HUES64 (cell line): Measurements from ENCODE around the gene SLC27A6.

ENCODE experiments used
- H3K27ac ChIP-seq: 2 replicates; pipeline ENCODE4 v1.7.0; 2013; ENCODE audit warnings: low read depth, low read length, inconsistent platforms
- H3K27me3 ChIP-seq: 2 replicates; pipeline ENCODE4 v1.6.1; 2013; ENCODE audit warnings: mild to moderate bottlenecking, low read length; ENCODE audit not compliant: insufficient read depth
- H3K36me3 ChIP-seq: 2 replicates; pipeline ENCODE4 v1.6.1; 2013; ENCODE audit warnings: mild to moderate bottlenecking, low read length; ENCODE audit not compliant: insufficient read depth
- H3K4me1 ChIP-seq: 2 replicates; pipeline ENCODE4 v1.6.1; 2013; ENCODE audit warnings: mild to moderate bottlenecking, low read length, moderate library complexity; ENCODE audit not compliant: insufficient read depth
- H3K4me3 ChIP-seq: 2 replicates; pipeline ENCODE4 v1.5.1; 2013; ENCODE audit warnings: mild to moderate bottlenecking, low read length, moderate library complexity
- H3K9ac ChIP-seq: 2 replicates; pipeline ENCODE4 v1.6.1; 2013; ENCODE audit warnings: mild to moderate bottlenecking, low read depth, low read length
- H3K9me3 ChIP-seq: 2 replicates; pipeline ENCODE4 v1.6.1; 2013; ENCODE audit warnings: low read depth, low read length; ENCODE audit not compliant: insufficient read depth
- WGBS: fragments of 150-250, 120-280 bp; methylation state at CpG from one replicate; pipeline ENCODE4 v1.1.7; 2013; ENCODE audit warnings: missing lambda C conversion rate; 5-methylcytosine and 5-hydroxymethylcytosine counted together

The SLC27A6 gene

GRCh38 chr5:129063483-129064113 lies 98.3 kb downstream of the SLC27A6 start:
- H3K9ac ChIP-seq: no peak overlapping the region
- WGBS: 89% methylated on average over 1 of the region's 1 CpG
- H3K4me3 ChIP-seq: no peak overlapping the region
- no peaks in the 10 kb centered on the region for H3K9me3 ChIP-seq
- no peaks in the 10 kb centered on the region for H3K27me3 ChIP-seq
- H3K36me3 ChIP-seq: no peaks in the 10 kb centered on the region
- no peaks in the 10 kb centered on the region for H3K4me1 ChIP-seq
- H3K27ac ChIP-seq: no peak overlapping the region

GRCh38 chr5:129065721-129066120 lies 100.4 kb downstream of the SLC27A6 start:
- no peaks in the 10 kb centered on the region for H3K9me3 ChIP-seq
- 92% methylated on average over 2 of the region's 2 CpGs for WGBS
- H3K27ac ChIP-seq: no peak overlapping the region
- no peaks in the 10 kb centered on the region for H3K27me3 ChIP-seq
- H3K4me1 ChIP-seq: no peaks in the 10 kb centered on the region
- H3K9ac ChIP-seq: no peak overlapping the region
- H3K4me3 ChIP-seq: no peak overlapping the region
- H3K36me3 ChIP-seq: no peaks in the 10 kb centered on the region

- Histone ChIP-seq H3K4me3 (no peak overlapping the region), H3K9me3 (no peaks in the 10 kb centered on the region), H3K27ac (no peak overlapping the region)
Measured at GRCh38 chr5:129067745-129068144, 102.5 kb downstream of the SLC27A6 start.

GRCh38 chr5:129069292-129069691 lies 104.0 kb downstream of the SLC27A6 start:
- H3K36me3 ChIP-seq: no peaks in the 10 kb centered on the region
- no peak overlapping the region for H3K4me3 ChIP-seq
- H3K4me1 ChIP-seq: no peaks in the 10 kb centered on the region
- H3K27ac ChIP-seq: no peak overlapping the region
- H3K9ac ChIP-seq: no peak overlapping the region
- WGBS: no CpG with 5 or more reads among the region's 2 CpGs
- no peaks in the 10 kb centered on the region for H3K9me3 ChIP-seq
- no peaks in the 10 kb centered on the region for H3K27me3 ChIP-seq

More at GRCh38 chr5:129067745-129068144, 102.5 kb downstream of the SLC27A6 start:
- Histone ChIP-seq H3K9ac (no peak overlapping the region), H3K27me3 (no peaks in the 10 kb centered on the region), H3K4me1 (no peaks in the 10 kb centered on the region), H3K36me3 (no peaks in the 10 kb centered on the region)

- H3K9me3 ChIP-seq: no peaks in the 10 kb centered on the region
- H3K4me1 ChIP-seq: no peaks in the 10 kb centered on the region
- H3K9ac ChIP-seq: no peak overlapping the region
- H3K27me3 ChIP-seq: no peaks in the 10 kb centered on the region
- no peak overlapping the region for H3K27ac ChIP-seq
- no peak overlapping the region for H3K4me3 ChIP-seq
- H3K36me3 ChIP-seq: no peaks in the 10 kb centered on the region
- 88% methylated on average over 2 of the region's 3 CpGs for WGBS
Measured at GRCh38 chr5:129073111-129073510, 107.8 kb downstream of the SLC27A6 start.

DNA sequence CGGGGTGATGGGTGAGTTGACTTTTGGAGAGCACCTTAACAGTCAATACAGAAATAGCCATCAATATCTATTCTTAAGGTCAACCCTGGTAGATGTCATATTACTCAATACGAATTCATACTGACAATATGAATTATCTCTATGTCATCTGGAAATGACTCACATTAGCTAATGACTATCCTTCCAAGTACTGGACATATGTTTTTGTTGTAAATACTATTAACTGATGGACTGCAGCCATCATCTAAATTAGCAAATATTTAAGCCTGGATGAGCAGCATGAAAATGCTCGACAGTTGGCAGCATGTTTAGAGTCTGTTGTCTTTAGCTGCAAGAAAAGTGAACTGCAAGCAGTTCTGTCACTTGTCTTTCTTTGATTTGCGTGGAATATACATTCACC lies 109.6 kb downstream of the SLC27A6 start:
- Histone ChIP-seq H3K36me3 (no peaks in the 10 kb centered on the region), H3K9me3 (no peaks in the 10 kb centered on the region), H3K27ac (no peak overlapping the region), H3K27me3 (no peaks in the 10 kb centered on the region), H3K4me3 (no peak overlapping the region), H3K4me1 (no peaks in the 10 kb centered on the region), H3K9ac (no peak overlapping the region)
- 91% methylated on average over 2 of the region's 4 CpGs for WGBS

- 97% methylated on average over 3 of the region's 3 CpGs for WGBS
- Histone ChIP-seq H3K9ac (no peak overlapping the region), H3K27ac (no peak overlapping the region), H3K9me3 (no peaks in the 10 kb centered on the region), H3K36me3 (no peaks in the 10 kb centered on the region), H3K27me3 (no peaks in the 10 kb centered on the region), H3K4me3 (no peak overlapping the region), H3K4me1 (no peaks in the 10 kb centered on the region)
Measured at GRCh38 chr5:129077433-129078075, 112.3 kb downstream of the SLC27A6 start.

GRCh38 chr5:129078247-129078646 lies 113.0 kb downstream of the SLC27A6 start:
- Histone ChIP-seq H3K4me1 (no peaks in the 10 kb centered on the region), H3K4me3 (no peak overlapping the region), H3K9ac (no peak overlapping the region), H3K27ac (no peak overlapping the region), H3K9me3 (no peaks in the 10 kb centered on the region), H3K27me3 (no peaks in the 10 kb centered on the region), H3K36me3 (no peaks in the 10 kb centered on the region)
- 100% methylated on average over 1 of the region's 1 CpG for WGBS

GRCh38 chr5:129078660-129079059 lies 113.4 kb downstream of the SLC27A6 start:
- 62% methylated on average over 3 of the region's 3 CpGs for WGBS
- no peak overlapping the region for H3K9ac ChIP-seq
- no peaks in the 10 kb centered on the region for H3K36me3 ChIP-seq
- no peaks in the 10 kb centered on the region for H3K27me3 ChIP-seq
- no peaks in the 10 kb centered on the region for H3K9me3 ChIP-seq
- H3K27ac ChIP-seq: no peak overlapping the region
- no peak overlapping the region for H3K4me3 ChIP-seq
- H3K4me1 ChIP-seq: no peaks in the 10 kb centered on the region

DNA sequence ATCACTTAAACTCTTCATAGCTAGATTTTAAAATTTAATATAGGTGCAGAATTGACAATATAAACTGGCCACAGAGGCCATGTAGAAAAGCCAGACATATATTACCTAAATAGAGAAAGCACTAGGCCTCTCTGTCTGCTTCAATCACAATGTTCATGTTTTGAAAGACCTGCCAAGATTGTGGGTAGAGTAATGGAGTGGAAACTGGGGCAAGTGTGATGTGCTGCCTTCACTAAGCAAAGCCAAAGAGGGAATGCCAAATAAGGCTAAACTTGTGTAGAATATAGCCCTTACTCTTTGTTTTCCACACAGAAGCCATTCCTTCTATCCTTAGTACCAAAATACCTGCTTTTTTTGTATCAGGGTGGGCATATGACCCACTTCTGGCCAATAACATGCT lies 114.2 kb downstream of the SLC27A6 start:
- H3K9me3 ChIP-seq: no peaks in the 10 kb centered on the region
- H3K36me3 ChIP-seq: no peaks in the 10 kb centered on the region
- H3K4me1 ChIP-seq: no peaks in the 10 kb centered on the region
- no peak overlapping the region for H3K27ac ChIP-seq
- no peak overlapping the region for H3K9ac ChIP-seq
- H3K27me3 ChIP-seq: no peaks in the 10 kb centered on the region
- H3K4me3 ChIP-seq: no peak overlapping the region

DNA sequence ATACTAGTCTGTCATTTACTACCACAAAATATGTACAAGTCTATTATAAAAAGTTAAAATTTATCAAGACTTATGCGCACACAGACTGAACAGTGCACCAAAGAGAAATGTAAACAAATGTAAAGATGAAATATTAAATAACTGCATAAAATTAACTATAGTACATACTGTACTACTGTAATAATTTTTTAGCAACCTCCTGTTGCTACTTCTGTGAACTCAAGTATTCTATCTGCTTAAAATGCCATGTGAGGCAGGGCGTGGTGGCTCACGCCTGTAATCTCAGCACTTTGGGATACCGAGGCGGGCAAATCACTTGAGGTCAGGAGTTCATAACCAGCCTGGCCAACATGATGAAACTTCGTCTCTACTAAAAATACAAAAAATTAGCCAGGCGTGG lies 115.5 kb downstream of the SLC27A6 start:
- WGBS: 98% methylated on average over 6 of the region's 7 CpGs
- no peaks in the 10 kb centered on the region for H3K27me3 ChIP-seq
- H3K4me1 ChIP-seq: no peaks in the 10 kb centered on the region
- no peaks in the 10 kb centered on the region for H3K36me3 ChIP-seq
- H3K9me3 ChIP-seq: no peaks in the 10 kb centered on the region
- H3K27ac ChIP-seq: no peak overlapping the region
- no peak overlapping the region for H3K9ac ChIP-seq
- no peak overlapping the region for H3K4me3 ChIP-seq
